ENCODE results near the gene CPNE5.

GRCh38 chr6:36713846-36714245 is 125.4 kb downstream of the CPNE5 start:
- TF ChIP-seq CTCF (conservative IDR thresholded peaks at IDR 0.05 in 1 of 2, IDR thresholded peaks at IDR 0.05 in 1 of 2; ENCODE audit: low read depth in 1 of 2, low read length in 2 of 2) (no peak), EZH2 (IDR thresholded peaks at IDR 0.05; ENCODE audit: low read length, missing control alignments) (no peak)
